Ovary (tissue), 3 donors: Measurements from ENCODE around the gene ALPK3.

Source experiments
- CTCF ChIP-seq, 3 donors: fragments of 450-650 bp in 2 of 3; fragments of 200-600 bp in 1 of 3; IDR thresholded peaks; one replicate each; pipeline versions ENCODE4 v1.5.1 to v1.8.0; 2016 to 2022; ENCODE audit warnings: antibody characterized with exemption in 3 of 3, mild to moderate bottlenecking in 1 of 3
- POLR2A ChIP-seq: fragments of 450-650 bp; IDR thresholded peaks from one replicate; pipeline ENCODE4 v1.6.1; 2017; ENCODE audit warnings: antibody characterized with exemption, mild to moderate bottlenecking, moderate library complexity
- donor health status: DM: no; HTN: no; CAD: no.

GRCh38 chr15:84799511-84800187 is 17.5 kb upstream of the ALPK3 start:
- TF ChIP-seq CTCF (IDR thresholded peaks at IDR 0.05) (no peak), POLR2A (no peak)
